Fibroblast of lung (primary cell): ENCODE data around the gene TLCD3B. TPM values are rescaled to one million over a fixed set of nuclear protein-coding genes. Genes with fewer than 3 reads are reported as not detected.

Experiments used
- DNase-seq, 2 donors: peaks; one replicate each; pipeline versions ENCODE4 v3.0.0 to v3.0.0-alpha.2; 2010; ENCODE audit warnings: low read depth in 2 of 2
- H2AFZ ChIP-seq: 2 replicates; pipeline ENCODE4 v1.5.1; 2012; ENCODE audit warnings: low read length, control low read depth, inconsistent platforms
- H3K27ac ChIP-seq: 2 replicates; pipeline ENCODE4 v1.5.1; 2011; ENCODE audit warnings: low read length, control low read depth; ENCODE audit not compliant: insufficient read depth
- H3K27me3 ChIP-seq: 2 replicates; pipeline ENCODE4 v1.5.1; 2011; ENCODE audit warnings: mild to moderate bottlenecking, low read length; ENCODE audit not compliant: control insufficient read depth, insufficient read depth
- H3K36me3 ChIP-seq: 2 replicates; pipeline ENCODE4 v1.5.1; 2011; ENCODE audit warnings: low read length; ENCODE audit not compliant: control insufficient read depth, insufficient read depth
- H3K4me1 ChIP-seq: 2 replicates; pipeline ENCODE4 v1.5.1; 2011; ENCODE audit warnings: low read length; ENCODE audit not compliant: control insufficient read depth, insufficient read depth; ENCODE audit errors: extremely low read depth
- H3K4me2 ChIP-seq: 2 replicates; pipeline ENCODE4 v1.5.1; 2011; ENCODE audit warnings: low read length, control low read depth; ENCODE audit not compliant: insufficient read depth; ENCODE audit errors: extremely low read depth
- H3K4me3 ChIP-seq, 4 experiments: fragments of 200-600 bp in 1 of 4; sonication (generic) in 1 of 4; replicated peaks in 1 of 4; 2 replicates each; pipeline ENCODE4 v1.5.1; 2011 to 2016; ENCODE audit warnings: low read length in 4 of 4, low read depth in 3 of 4, mild to moderate bottlenecking in 3 of 4, control low read depth in 2 of 4, inconsistent platforms in 1 of 4, mixed read lengths in 1 of 4; ENCODE audit not compliant: insufficient read depth in 1 of 4; ENCODE audit errors: control extremely low read depth in 1 of 4
- H3K79me2 ChIP-seq: 2 replicates; pipeline ENCODE4 v1.5.1; 2012; ENCODE audit warnings: mild to moderate bottlenecking, low read length, inconsistent platforms; ENCODE audit not compliant: control insufficient read depth, insufficient read depth
- H3K9ac ChIP-seq: 2 replicates; pipeline ENCODE4 v1.5.1; 2011; ENCODE audit warnings: mild to moderate bottlenecking, low read length, control low read depth; ENCODE audit not compliant: insufficient read depth
- H3K9me3 ChIP-seq: 2 replicates; pipeline ENCODE4 v1.5.1; 2012; ENCODE audit warnings: low read depth, low read length; ENCODE audit not compliant: control insufficient read depth, insufficient read depth
- H4K20me1 ChIP-seq: 2 replicates; pipeline ENCODE4 v1.5.1; 2011; ENCODE audit warnings: low read length; ENCODE audit not compliant: control insufficient read depth, insufficient read depth; ENCODE audit errors: extremely low read depth
- EZH2 ChIP-seq: IDR thresholded peaks from 2 replicates; pipeline ENCODE4 v1.5.1; 2012; ENCODE audit warnings: low read length, control low read depth, mild to moderate bottlenecking; ENCODE audit errors: missing control alignments
- polyA plus RNA-seq, 2 donors: library from polyadenylated mRNA; depleted of rRNA in 1 of 2; stranded (reverse) in 1 of 2; unstranded in 1 of 2; fragments of >200 nt; gene quantifications; 2 replicates each; pipeline ENCODE4 v1.2.1, GENCODE V29; 2011 to 2012; ENCODE audit warnings: missing spikeins in 1 of 2
- total RNA-seq: library from RNA; depleted of rRNA; stranded (reverse); fragments of >200 nt; gene quantifications from 2 replicates; pipeline ENCODE4 v1.2.1, GENCODE V29; 2014
- TF ChIP-seq, protein P1 (sequence below), 2 donors: IDR thresholded peaks in 1 of 2; conservative IDR thresholded peaks in 1 of 2; 1 replicate in 1 of 2; 2 replicates in 1 of 2; pipeline ENCODE4 v1.5.1; 2011 to 2012; ENCODE audit warnings: low read length in 2 of 2, control low read depth in 1 of 2, inconsistent platforms in 1 of 2, low read depth in 1 of 2, mild to moderate bottlenecking in 1 of 2

TLCD3B gene
- total and polyA plus RNA-seq, 2 donors (not counting 1 experiment from before 2014, with no cell fraction given), result not detected

DNA sequence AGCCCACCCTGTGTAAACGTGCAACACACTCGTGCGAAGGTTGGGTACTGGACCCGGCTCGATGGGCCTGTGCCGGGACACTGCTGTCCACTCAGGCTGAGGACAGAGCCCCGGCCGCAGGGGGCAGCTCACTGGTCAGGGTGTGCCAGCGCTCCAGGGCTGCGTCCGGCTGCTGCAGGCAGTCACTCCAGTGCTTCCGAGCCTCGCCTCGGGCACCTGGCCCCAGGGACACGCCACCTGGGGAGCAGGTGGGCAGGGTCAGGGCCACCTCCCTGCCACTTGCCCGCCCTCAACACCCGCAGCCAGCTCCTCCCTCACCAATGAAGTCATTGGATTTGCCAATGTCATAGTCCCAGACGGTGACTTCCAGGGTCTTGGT, 25.0 kb downstream of the TLCD3B start:
- Histone ChIP-seq H3K27ac (no peak overlapping the region), H4K20me1 (no peaks in the 10 kb centered on the region), H3K4me2 (no peak overlapping the region), H3K9ac (no peak overlapping the region), H3K36me3 (peaks cover 6% of the 10 kb centered on the region), H2AFZ (no peak overlapping the region), H3K4me1 (no peaks in the 10 kb centered on the region), H3K9me3 (no peaks in the 10 kb centered on the region), H3K4me3 (no peak overlapping the region), H3K79me2 (no peaks in the 10 kb centered on the region), H3K27me3 (peaks cover 10% of the 10 kb centered on the region)
- DNase-seq, result no peak
- TF ChIP-seq, protein P1, sequence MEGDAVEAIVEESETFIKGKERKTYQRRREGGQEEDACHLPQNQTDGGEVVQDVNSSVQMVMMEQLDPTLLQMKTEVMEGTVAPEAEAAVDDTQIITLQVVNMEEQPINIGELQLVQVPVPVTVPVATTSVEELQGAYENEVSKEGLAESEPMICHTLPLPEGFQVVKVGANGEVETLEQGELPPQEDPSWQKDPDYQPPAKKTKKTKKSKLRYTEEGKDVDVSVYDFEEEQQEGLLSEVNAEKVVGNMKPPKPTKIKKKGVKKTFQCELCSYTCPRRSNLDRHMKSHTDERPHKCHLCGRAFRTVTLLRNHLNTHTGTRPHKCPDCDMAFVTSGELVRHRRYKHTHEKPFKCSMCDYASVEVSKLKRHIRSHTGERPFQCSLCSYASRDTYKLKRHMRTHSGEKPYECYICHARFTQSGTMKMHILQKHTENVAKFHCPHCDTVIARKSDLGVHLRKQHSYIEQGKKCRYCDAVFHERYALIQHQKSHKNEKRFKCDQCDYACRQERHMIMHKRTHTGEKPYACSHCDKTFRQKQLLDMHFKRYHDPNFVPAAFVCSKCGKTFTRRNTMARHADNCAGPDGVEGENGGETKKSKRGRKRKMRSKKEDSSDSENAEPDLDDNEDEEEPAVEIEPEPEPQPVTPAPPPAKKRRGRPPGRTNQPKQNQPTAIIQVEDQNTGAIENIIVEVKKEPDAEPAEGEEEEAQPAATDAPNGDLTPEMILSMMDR (conservative IDR thresholded peaks at IDR 0.05 in 1 of 2, IDR thresholded peaks at IDR 0.05 in 1 of 2; ENCODE audit: low read depth in 1 of 2, low read length in 2 of 2), result no peak
- no peak for TF ChIP-seq EZH2

DNA sequence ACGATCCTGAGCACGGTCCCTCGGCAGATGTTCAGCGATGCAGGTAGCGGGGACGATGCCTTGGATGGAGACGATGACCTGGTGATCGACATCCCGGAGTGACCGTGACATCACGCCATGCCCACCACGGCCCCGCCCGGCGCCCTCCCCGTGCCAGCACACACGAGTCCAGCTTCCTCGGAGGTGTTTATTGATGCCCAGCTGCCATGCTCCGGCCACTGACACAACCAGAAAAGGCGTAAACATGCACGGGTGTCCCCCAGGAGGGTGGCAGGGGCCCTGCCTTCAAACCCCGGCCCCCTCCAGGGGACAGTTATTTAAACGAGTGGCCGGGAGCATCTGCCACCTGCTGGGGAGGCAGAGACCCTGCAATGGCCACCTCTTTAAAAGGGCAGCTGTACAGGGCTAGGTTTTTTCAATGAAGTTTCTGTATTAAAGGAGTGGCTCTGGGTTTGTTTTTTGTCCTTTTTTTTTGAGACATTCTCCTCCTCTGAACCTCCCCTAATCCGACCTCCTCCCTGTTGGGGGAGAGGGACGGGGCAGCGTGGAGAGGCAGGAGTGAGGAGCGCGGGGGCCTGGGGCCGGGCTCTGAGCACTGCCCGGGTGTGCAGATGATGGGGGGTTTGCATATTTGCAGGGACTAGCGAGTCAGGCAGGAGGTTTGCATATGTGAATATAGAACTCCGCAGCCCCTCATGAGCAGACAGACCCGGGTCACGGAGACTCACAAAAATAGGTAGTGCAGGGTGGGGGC, 25.6 kb downstream of the TLCD3B start:
- H3K79me2 ChIP-seq, result no peaks in the 10 kb centered on the region
- no peaks in the 10 kb centered on the region for H3K9me3 ChIP-seq
- no peaks in the 10 kb centered on the region for H4K20me1 ChIP-seq
- no peaks in the 10 kb centered on the region for H3K4me1 ChIP-seq
- no peak overlapping the region for H3K4me2 ChIP-seq
- H2AFZ ChIP-seq, result no peak overlapping the region
- no peak overlapping the region for H3K27ac ChIP-seq
- H3K27me3 ChIP-seq, result peaks cover 7% of the 10 kb centered on the region
- H3K36me3 ChIP-seq, result peaks cover 8% of the 10 kb centered on the region
- DNase-seq, result peak in 1 of 2 donors; percentile 45
- no peak overlapping the region for H3K4me3 ChIP-seq
- no peak overlapping the region for H3K9ac ChIP-seq
- TF ChIP-seq, protein P1 (conservative IDR thresholded peaks at IDR 0.05 in 1 of 2, IDR thresholded peaks at IDR 0.05 in 1 of 2; ENCODE audit: low read depth in 1 of 2, low read length in 2 of 2), result peak; percentile 77 to 83
- no peak for TF ChIP-seq EZH2

DNA sequence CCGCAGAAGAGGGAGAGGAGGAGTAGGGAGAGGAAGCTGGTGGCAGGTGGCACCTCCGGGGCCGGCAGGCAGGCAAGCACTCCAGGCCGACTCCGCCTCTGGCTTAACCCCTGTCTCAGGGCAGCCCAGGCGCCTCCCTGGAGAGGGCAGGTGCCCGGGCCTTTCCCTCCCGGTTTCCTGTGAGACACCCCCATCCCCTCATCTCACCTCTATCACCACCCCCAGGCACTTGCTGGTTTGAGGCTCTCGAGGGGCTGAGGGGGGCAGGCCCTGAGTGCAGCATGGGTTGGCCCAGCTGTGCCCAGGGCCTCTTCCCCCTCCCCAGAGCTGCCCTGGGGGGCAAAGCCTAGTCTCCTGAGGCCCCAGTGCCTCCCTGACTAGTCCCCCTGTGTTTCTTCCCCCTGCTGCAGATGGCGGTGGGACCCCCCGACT, 26.2 kb downstream of the TLCD3B start:
- H3K36me3 ChIP-seq, result peaks cover 8% of the 10 kb centered on the region
- DNase-seq, result no peak
- no peaks in the 10 kb centered on the region for H4K20me1 ChIP-seq
- no peaks in the 10 kb centered on the region for H3K4me1 ChIP-seq
- H3K27me3 ChIP-seq, result peaks cover under 1% of the 10 kb centered on the region
- no peak for TF ChIP-seq EZH2
- TF ChIP-seq, protein P1 (conservative IDR thresholded peaks at IDR 0.05 in 1 of 2, IDR thresholded peaks at IDR 0.05 in 1 of 2; ENCODE audit: low read depth in 1 of 2, low read length in 2 of 2), result no peak
- no peak overlapping the region for H3K27ac ChIP-seq
- H3K4me3 ChIP-seq, result no peak overlapping the region
- no peaks in the 10 kb centered on the region for H3K9me3 ChIP-seq
- no peaks in the 10 kb centered on the region for H3K79me2 ChIP-seq
- H3K9ac ChIP-seq, result no peak overlapping the region
- H3K4me2 ChIP-seq, result no peak overlapping the region
- H2AFZ ChIP-seq, result no peak overlapping the region
